RWPE1 (cell line): Measurements from ENCODE around the gene FRAT2.

Source experiments
- CTCF ChIA-PET: fragments of 350-600 bp; sonication (Branson Sonifier 250); formaldehyde crosslinking; extraction: SDS; loops from one replicate; lab custom pipeline; 2021; lab: Yijun Ruan, JAX
- POLR2A ChIA-PET: fragments of 400-600 bp; formaldehyde crosslinking; extraction: SDS; loops from one replicate; lab custom pipeline; 2020; ENCODE audit warnings: antibody characterized with exemption; ENCODE audit not compliant: low non-redundant PET; lab: Yijun Ruan, JAX
- DNase-seq: peaks from one replicate; pipeline ENCODE4 v3.0.0; 2012; ENCODE audit warnings: low spot score
- H3K27ac ChIP-seq: fragments of 450-650 bp; 2 replicates; pipeline ENCODE4 v1.5.1; 2017
- CTCF ChIP-seq: fragments of 450-650 bp; conservative IDR thresholded peaks from 2 replicates; pipeline ENCODE4 v1.5.1; 2017; ENCODE audit warnings: low read depth, mild to moderate bottlenecking

The FRAT2 gene

GRCh38 chr10:97331153-97331703 is 3.3 kb downstream of the FRAT2 start:
- TF ChIP-seq CTCF: no peak
- ChIA-PET CTCF (interaction anchor here (0.6 to 2.6 kb wide), 6 partner anchors 12 to 78 kb away, joined by 3 to 9 read pairs (median 4); no protein-coding TSS in a partner anchor), POLR2A (interaction anchor here (0.7 kb wide), 1 partner anchor 120 kb away, joined by 3 read pairs; no protein-coding TSS in a partner anchor)
- DNase-seq: no peak
- H3K27ac ChIP-seq: peak overlapping the region; percentile 93

- no peak overlapping the region for H3K27ac ChIP-seq
- TF ChIP-seq CTCF: no peak
- DNase-seq: no peak
- ChIA-PET CTCF (no interaction called here), POLR2A (no interaction called here)
These were observed 4.8 kb downstream of the FRAT2 start for GRCh38 chr10:97329766-97330165.

GRCh38 chr10:97328646-97329453 is 5.7 kb downstream of the FRAT2 start:
- TF ChIP-seq CTCF: no peak
- no peak for DNase-seq
- no peak overlapping the region for H3K27ac ChIP-seq
- ChIA-PET CTCF (interaction anchor here (0.5 kb wide), 1 partner anchor 16 kb away, joined by 3 read pairs; no protein-coding TSS in a partner anchor), POLR2A (interaction anchor here (0.5 to 0.6 kb wide), 2 partner anchors 20 to 84 kb away, joined by 3 to 5 read pairs; no protein-coding TSS in a partner anchor)

- CTCF ChIA-PET: interaction anchor here (0.5 kb wide), 1 partner anchor 20 kb away, joined by 3 read pairs; no protein-coding TSS in a partner anchor
- POLR2A ChIA-PET: no interaction called here
- TF ChIP-seq CTCF: no peak
- no peak for DNase-seq
- H3K27ac ChIP-seq: no peak overlapping the region
These were observed 6.9 kb downstream of the FRAT2 start for GRCh38 chr10:97327348-97328294.

GRCh38 chr10:97325754-97326153 is 8.8 kb downstream of the FRAT2 start:
- no peak for TF ChIP-seq CTCF
- POLR2A ChIA-PET: no interaction called here
- H3K27ac ChIP-seq: no peak overlapping the region
- no peak for DNase-seq
- CTCF ChIA-PET: no interaction called here

- DNase-seq: no peak
- POLR2A ChIA-PET: no interaction called here
- TF ChIP-seq CTCF: no peak
- CTCF ChIA-PET: no interaction called here
- H3K27ac ChIP-seq: no peak overlapping the region
These were observed 11.0 kb downstream of the FRAT2 start for GRCh38 chr10:97323501-97323900.
